ENCODE data around the gene USP36.

DNA sequence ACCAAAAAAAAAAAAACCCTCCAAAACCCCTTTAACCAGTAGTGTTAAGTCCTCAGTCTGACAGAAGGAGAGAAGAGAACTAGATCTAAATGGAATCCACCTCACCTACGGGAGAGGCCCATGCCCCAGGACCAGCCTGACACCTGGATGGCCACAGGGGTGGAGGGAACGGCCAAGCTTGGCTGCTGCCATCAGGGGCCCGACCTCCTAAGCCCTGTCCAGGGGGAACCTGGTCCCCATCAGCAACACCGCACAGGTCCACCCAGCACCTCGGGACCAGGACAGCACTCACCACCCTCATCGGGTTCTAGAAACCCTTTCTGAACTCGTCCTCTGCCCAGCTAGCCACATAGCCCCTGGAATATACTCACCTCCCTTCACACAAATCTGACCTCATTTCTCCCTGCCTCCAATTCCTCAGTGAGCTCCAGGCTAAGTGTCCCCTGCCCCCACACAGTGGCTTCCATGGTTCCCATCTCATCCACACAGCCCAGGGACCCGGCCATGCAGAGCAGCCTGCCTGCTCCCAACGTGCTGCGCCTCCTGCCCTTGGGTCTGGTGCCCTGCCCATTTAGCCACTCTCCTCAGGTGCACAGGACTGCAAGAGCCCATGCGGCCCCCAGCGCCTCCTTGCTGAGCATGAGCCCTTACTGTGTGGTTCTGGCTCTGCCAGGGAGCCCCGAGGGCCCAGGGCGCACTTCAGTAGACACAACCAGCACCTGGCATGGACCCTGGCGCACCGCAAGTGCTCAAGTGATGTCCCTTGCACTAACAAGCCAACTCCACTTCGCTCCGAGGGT, 40.3 kb downstream of the USP36 start:
- TF ChIP-seq GATA3 (IDR thresholded peaks at IDR 0.05; ENCODE audit: low read depth, low read length) (no peak), GATA2 (IDR thresholded peaks at IDR 0.05; ENCODE audit: low read depth, low read length) (no peak)

All from SH-SY5Y (cell line).